Stromal cell of bone marrow (primary cell): Measurements from ENCODE around the gene TGIF1.

ENCODE experiments used
- DNase-seq: peaks from one replicate; pipeline ENCODE4 v3.0.0-alpha.2; 2012; ENCODE audit warnings: low read depth

TGIF1 gene

DNA sequence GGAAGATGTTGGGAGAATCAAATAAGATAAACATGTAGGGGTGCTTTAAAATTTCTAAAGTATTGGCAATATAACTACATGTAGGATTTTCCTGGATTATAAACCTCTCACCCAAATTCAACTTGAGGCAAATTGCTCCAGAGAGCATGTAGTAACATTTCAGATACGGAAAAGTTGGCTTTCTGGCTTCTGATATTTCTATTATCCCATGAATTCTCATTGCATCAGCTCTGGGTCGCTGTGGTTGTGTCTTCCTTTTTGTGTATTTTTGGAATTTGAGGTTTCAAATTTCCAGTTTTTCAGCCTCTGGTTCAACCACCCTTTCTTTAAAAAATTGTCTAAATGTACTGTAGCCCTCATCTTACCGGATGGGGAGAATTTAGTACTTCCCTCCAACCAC lies 32.3 kb downstream of the TGIF1 start:
- DNase-seq, result no peak

GRCh38 chr18:3485153-3486149 lies 35.5 kb downstream of the TGIF1 start:
- DNase-seq, result no peak

DNA sequence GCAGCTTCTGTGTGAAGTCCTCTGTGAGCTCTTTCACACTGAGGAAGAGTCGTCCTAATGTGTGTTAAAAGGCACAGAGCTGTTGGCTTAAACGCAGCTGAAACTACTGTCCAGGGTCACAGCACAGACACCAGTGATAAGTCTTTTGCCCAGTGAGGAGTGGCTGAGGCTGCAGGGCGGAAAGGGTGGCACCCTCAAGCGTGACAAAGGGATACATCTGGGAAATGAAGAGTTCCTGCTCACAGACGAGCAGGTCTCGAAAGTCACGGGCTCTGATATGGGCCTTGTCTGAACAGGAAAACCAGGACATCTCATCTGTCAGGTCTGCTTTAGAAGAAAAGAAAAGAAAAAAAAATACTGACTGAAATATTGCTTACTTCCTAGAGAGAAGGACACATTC lies 36.5 kb downstream of the TGIF1 start:
- no peak for DNase-seq

- no peak for DNase-seq
These were observed 39.5 kb downstream of the TGIF1 start for GRCh38 chr18:3489462-3489861.

DNA sequence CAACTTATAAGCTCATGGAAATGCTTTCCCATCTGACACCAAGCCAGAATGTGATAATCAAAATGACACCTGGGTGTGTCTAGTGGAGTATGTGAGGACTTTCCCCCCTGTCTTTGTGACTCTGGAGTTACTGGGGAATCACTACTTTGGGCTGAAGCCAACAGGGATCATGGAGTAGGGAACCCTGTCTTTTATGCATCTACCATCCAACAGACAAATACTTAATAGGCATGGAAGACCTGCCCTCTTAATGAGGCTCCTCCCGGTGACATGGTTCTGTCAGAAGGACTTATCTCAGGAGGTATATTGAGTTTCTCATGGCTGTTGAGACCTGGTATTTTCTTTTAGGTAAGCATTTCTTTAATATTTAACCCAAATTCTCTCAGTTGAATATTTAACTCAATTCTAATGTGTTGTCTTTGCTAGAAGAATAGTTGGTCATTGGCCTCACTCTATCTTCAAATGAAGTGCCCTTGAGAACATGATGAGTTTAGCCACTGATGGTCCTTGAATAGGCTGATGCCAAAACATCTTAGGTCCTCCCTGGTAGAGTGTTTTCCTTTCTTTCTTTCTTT lies 42.1 kb downstream of the TGIF1 start:
- no peak for DNase-seq

GRCh38 chr18:3492721-3493120 lies 42.7 kb downstream of the TGIF1 start:
- DNase-seq, result no peak

GRCh38 chr18:3493501-3494244 lies 43.7 kb downstream of the TGIF1 start:
- DNase-seq, result no peak

- DNase-seq, result no peak
These were observed 44.2 kb downstream of the TGIF1 start for GRCh38 chr18:3494245-3494526.

GRCh38 chr18:3494569-3494968 lies 44.6 kb downstream of the TGIF1 start:
- no peak for DNase-seq

- no peak for DNase-seq
These were observed 45.9 kb downstream of the TGIF1 start for GRCh38 chr18:3495691-3496430.

DNA sequence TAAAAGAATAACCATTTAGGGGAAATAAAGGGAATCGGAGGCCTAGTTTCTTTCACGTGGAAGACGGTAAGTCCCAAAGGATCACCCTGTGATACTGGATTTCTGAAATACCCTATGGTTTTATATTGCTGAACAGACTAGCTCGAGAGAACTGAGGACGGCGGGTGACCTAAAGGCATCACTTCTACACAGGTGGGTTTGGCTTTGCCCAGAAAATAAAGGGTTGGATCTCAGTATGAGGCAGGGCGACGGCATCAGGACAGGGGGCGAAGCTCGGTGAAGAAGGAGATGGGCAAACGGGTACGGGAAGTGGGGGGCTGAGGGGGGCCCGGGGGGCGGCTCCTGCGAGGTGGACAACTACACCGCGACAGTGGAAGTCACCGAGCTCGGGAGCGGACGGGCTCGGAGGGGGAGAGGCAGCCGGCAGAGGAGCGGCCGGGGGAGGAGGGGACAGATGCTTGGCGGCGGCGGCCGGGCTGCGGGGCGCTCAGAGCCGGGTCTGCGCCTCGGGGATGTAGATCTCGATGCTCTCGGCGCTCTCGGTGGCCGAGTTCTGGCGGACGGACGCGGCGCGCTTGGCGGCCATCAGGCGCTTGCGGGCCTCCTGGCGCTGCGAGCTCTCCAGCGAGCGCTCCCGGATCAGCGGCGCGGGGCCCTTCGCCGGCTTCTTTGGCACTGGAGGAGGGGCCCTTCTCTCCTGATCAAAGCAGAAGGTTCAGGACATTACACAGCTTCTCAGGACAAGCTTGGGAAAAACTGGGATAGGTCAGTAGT lies 48.9 kb downstream of the TGIF1 start:
- no peak for DNase-seq

GRCh38 chr18:3499501-3499900 lies 49.5 kb downstream of the TGIF1 start:
- DNase-seq, result no peak

GRCh38 chr18:3500016-3500415 lies 50.0 kb downstream of the TGIF1 start:
- no peak for DNase-seq

DNA sequence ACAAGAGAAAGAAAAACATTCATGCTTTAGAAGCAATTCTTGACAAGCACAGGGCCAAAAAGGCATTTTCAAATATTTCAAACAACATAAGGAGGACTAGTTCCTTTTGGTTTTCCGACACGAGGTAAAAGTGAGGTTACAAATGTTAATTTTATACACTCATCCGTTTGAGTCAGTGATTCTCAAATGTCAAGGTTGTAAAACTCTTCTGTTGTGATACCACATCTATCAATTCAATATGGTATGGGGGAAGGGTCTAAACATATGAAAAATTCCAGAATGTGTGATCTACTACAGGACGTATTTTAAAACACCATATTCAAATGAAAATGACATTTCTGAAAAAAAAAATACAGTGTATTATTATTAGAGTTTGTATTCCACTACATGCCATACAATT lies 52.7 kb downstream of the TGIF1 start:
- DNase-seq, result no peak

DNA sequence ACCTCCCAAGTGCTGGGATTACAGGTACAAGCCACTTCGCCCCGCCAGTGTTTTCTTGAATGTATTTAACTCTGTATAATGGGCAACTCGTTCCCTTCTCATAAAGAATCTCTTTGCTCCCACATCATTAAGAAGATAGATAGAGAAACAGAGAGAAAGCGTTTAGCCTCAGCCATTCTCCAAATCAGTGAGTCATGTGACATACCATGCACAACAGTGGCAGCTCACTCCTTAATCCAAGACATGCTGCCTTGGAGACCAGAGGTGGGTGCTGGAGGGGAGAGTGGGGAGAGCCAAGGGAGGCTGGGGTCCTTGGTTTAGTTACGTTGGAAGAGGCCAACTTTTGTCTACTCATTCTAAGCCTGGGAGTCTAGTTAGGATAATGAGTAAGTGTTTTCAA lies 54.7 kb downstream of the TGIF1 start:
- DNase-seq, result no peak

DNA sequence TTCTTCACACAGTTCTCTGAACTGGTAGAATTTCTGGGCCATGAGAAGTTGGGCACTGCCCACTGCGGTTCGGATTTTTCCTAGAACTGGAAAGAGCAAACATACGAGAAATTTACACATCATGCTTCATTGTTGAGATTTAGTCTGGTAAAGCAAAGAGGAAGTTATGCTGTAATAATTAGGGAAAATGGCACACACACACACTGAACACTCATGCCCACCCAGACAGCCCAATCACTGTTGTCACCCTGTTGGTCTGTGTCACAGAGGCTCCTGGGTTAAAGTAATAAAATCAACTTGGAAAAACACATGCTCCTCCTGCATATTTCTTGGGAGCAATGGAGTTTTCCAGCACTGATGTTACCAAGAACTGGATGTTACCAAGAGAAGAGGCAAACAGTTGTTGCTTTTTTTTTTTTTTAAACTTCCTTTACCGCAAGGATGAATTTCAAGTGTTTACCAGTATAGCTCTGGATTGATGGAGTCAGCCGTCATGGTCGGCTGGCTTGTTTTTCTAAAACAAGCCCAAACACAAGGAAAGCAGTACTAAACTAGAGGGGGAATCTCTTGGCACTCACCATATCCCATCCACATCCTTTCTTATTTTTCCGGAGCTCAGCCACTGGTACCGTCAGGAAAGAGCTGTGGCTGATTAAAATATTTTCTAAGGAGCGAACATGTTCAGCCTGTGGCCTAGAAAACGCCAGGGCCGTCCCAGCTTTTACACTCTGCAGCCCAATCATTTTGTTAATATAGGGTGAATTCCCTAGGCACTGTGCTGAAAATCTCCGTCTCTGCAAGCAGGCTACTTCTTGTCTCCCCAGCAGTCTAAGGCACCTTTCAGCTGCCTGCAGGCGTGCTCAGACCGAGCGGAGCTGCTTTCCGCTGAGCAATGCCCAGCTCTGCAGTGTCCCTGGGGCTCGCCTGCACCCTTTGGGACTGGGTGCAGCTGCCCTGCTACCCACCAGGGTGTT lies 58.9 kb downstream of the TGIF1 start:
- no peak for DNase-seq
